ENCODE data around the gene ZNF433. TPM values are rescaled to one million over a fixed set of nuclear protein-coding genes. Genes with fewer than 3 reads are reported as not detected.
"Not testable (repeated sequence)": the region's sequence is repeated elsewhere in the genome, so short reads cannot be mapped to it uniquely, and the experiment has no call there.

ZNF433 gene
- total RNA-seq, 1 experiment from 2014 or later: not detected

DNA sequence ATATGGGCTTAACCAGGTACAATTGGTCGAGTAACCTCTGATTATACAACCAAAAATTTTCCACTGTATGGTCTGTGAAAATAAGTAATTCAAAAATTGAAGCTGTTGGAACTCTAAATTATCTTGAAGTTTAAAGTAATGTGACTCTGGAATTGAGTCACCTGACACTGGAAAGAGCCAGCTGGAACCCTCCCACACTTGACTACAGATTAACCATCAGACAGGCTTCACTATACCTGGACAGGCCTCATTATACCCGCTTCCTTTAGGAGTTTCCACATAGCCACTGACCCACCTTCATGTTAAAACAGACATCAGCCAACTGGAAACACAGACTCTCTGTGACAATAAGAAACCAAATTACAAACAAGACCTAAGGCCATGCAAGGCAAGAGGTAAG, 1.3 kb downstream of the ZNF433 start:
- H3K4me3 ChIP-seq (ENCODE audit: insufficient read depth, low read depth, low read length): no peak overlapping the region
- no peak for DNase-seq
- peaks cover 4% of the 10 kb centered on the region; the same call in 1 of the 2 replicates for H3K27me3 ChIP-seq (ENCODE audit: control insufficient read depth, insufficient read depth, low read length)
- no peaks in the 10 kb centered on the region for H3K36me3 ChIP-seq (replicated peaks; ENCODE audit: control insufficient read depth, insufficient read depth, low read length)

GRCh38 chr19:12015753-12016116, 19.7 kb downstream of the ZNF433 start:
- DNase-seq: no peak
- H3K27me3 ChIP-seq (ENCODE audit: control insufficient read depth, insufficient read depth, low read length): no peaks in the 10 kb centered on the region
- H3K36me3 ChIP-seq (replicated peaks; ENCODE audit: control insufficient read depth, insufficient read depth, low read length): peaks cover 25% of the 10 kb centered on the region
- no peak overlapping the region for H3K4me3 ChIP-seq (ENCODE audit: insufficient read depth, low read depth, low read length)

GRCh38 chr19:12015015-12015752, 20.3 kb downstream of the ZNF433 start:
- no peaks in the 10 kb centered on the region for H3K27me3 ChIP-seq (ENCODE audit: control insufficient read depth, insufficient read depth, low read length)
- peaks cover 25% of the 10 kb centered on the region for H3K36me3 ChIP-seq (replicated peaks; ENCODE audit: control insufficient read depth, insufficient read depth, low read length)
- H3K4me3 ChIP-seq (ENCODE audit: insufficient read depth, low read depth, low read length): no peak overlapping the region
- no peak for DNase-seq

DNA sequence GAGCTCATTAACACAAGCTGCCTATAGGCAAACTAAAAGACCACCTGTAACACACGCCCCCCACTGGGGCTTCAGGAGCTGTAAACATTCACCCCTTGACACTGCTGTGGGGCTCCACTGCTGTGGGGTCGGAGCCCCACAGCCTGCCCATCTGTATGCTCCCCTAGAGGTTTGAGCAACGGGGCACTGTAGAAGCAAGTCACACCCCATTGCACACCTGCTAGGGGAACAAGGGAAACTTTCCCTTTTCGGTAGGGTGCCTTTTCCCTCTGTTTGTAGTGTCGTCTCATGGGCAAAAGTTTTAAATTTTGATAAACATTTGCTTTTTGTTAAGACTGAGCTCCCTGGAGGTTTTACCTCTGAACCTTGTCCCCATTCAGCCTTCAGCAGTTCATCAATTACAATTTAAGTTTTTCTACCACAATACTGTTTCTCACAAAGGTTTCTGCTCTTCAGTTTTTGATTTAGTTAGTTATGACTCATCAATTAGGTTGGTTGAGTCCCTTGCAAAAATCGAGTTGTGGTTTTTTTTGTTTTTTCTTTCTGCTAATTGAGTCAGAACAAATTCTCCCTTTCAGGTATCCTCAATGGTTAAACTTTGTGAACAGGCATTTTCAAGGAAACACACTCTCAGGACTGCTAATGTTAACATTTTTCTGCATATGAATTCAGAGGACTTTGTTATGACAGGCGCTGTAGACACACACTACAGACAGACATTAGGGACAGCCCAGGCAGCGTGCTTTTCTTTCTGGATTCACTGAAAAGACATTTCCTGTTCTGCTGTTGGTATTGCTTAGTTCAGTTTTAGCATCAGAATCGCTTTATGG, 35.1 kb downstream of the ZNF433 start:
- H3K4me3 ChIP-seq (ENCODE audit: insufficient read depth, low read depth, low read length): no peak overlapping the region
- H3K36me3 ChIP-seq (replicated peaks; ENCODE audit: control insufficient read depth, insufficient read depth, low read length): peaks cover 3% of the 10 kb centered on the region
- DNase-seq: no peak
- no peaks in the 10 kb centered on the region for H3K27me3 ChIP-seq (ENCODE audit: control insufficient read depth, insufficient read depth, low read length)

DNA sequence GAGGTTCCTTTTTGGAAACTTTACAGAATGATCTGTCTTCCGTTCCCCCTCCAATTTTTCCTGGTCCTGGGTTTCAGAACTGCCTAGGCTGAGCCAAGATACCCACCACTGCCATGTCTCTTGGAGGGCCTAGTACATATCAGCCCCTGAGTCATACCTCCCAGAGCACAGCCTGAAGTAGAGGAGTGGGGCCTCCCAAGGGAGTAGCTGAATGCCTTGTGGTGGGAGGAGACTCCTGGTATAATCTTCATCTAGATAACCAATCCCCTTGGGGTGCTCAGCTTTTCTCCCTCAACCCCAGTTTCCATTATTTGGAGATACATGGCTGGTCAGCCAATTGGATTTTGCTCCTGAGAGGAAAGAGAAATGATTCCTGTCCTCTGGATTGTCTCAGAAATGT, 40.3 kb downstream of the ZNF433 start:
- H3K36me3 ChIP-seq (replicated peaks; ENCODE audit: control insufficient read depth, insufficient read depth, low read length): peaks cover 2% of the 10 kb centered on the region; the same call in 1 of the 2 replicates
- DNase-seq: peak; percentile 49
- H3K4me3 ChIP-seq (ENCODE audit: insufficient read depth, low read depth, low read length): no peak overlapping the region
- no peaks in the 10 kb centered on the region for H3K27me3 ChIP-seq (ENCODE audit: control insufficient read depth, insufficient read depth, low read length)

DNA sequence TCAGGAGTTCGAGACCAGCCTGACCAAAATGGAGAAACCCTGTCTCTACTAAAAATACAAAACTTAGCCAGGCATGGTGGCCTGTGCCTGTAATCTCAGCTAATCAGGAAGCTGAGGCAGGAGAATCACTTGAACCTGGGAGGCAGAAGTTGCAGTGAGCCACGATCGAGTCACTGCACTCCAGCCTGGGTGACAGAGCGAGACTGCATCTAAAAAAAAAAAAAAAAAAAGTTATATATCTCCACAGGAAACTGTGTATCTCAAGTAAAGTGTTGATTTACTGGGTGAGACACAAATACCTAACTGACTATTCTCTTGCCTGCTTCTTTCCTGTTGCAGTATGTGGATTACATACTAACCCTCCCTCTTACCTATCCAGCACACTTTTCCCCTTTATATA, 43.6 kb downstream of the ZNF433 start:
- DNase-seq; H3K4me3 ChIP-seq (ENCODE audit: insufficient read depth, low read depth, low read length); H3K36me3 ChIP-seq (replicated peaks; ENCODE audit: control insufficient read depth, insufficient read depth, low read length); H3K27me3 ChIP-seq (ENCODE audit: control insufficient read depth, insufficient read depth, low read length): not testable (repeated sequence)

DNA sequence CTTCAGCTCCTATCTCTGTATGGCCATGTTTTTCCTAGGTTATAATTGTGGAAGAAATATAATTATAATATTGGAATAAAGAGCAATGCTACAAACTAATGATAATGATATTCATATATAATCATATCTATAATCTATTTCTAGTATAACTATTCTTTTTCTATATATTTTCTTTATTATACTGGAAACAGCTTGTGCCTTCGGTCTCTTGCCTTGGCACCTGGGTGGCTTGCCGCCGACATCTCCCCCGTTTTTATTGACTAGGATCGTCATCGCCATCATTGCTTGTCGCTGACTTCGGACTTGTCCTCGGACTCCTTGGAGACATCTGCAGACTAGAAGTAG, 46.4 kb downstream of the ZNF433 start:
- no peak overlapping the region for H3K4me3 ChIP-seq (ENCODE audit: insufficient read depth, low read depth, low read length)
- peaks cover 2% of the 10 kb centered on the region for H3K36me3 ChIP-seq (replicated peaks; ENCODE audit: control insufficient read depth, insufficient read depth, low read length)
- DNase-seq: no peak
- H3K27me3 ChIP-seq (ENCODE audit: control insufficient read depth, insufficient read depth, low read length): no peaks in the 10 kb centered on the region

DNA sequence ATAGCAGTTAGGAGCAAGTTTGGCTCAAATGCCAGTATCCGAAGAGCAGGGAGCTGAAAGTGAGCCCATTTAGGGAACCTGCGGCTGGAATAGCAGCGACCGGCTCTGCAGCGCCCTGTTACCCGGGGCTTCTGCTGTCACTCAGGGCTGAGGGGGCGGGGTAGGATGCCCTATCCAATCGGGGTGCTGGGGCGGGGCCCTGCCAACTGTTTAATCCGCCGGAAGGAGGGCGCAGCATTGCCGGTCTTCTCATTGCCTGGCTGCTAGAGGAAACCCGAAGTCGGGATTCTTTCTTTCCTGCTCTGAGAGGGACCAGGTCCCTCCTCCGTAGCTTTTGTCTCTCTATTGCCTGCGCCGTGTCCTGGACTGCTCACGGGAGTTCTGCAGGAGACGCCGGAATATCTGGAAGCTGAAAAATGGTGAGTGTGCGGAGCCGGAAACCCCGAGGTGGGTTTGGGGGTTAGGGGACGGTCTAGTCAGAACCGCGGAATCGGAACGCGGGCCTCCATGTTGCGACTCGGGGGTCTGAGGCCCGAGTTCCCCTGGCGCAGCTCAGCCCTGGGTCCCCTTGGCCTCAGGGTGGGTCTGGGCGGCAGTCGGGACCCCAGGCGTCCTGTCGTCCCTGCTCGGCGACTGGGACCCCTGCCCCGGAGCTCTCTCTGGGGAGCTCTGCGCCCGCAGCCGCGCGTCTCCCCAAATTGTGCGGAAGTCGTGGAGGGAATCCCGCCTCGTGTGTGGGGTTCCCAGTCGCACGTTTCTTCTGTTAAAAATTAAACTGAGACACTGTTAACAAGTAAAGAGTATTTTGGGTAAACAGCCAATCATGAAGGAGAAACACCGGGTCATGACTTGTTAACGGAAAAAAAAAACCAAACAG, 47.8 kb downstream of the ZNF433 start:
- H3K4me3 ChIP-seq (ENCODE audit: insufficient read depth, low read depth, low read length): peak overlapping the region; percentile 69
- DNase-seq: peak; percentile 94
- H3K27me3 ChIP-seq (ENCODE audit: control insufficient read depth, insufficient read depth, low read length): no peaks in the 10 kb centered on the region
- H3K36me3 ChIP-seq (replicated peaks; ENCODE audit: control insufficient read depth, insufficient read depth, low read length): peaks cover 2% of the 10 kb centered on the region

- Histone ChIP-seq H3K4me3 (ENCODE audit: insufficient read depth, low read depth, low read length) (no peak overlapping the region), H3K27me3 (ENCODE audit: control insufficient read depth, insufficient read depth, low read length) (no peaks in the 10 kb centered on the region), H3K36me3 (replicated peaks; ENCODE audit: control insufficient read depth, insufficient read depth, low read length) (peaks cover 2% of the 10 kb centered on the region)
- DNase-seq: no peak
These were observed 48.7 kb downstream of the ZNF433 start for GRCh38 chr19:11986754-11987153.

- peaks cover 2% of the 10 kb centered on the region for H3K36me3 ChIP-seq (replicated peaks; ENCODE audit: control insufficient read depth, insufficient read depth, low read length)
- peak; percentile 82 for DNase-seq
- no peaks in the 10 kb centered on the region for H3K27me3 ChIP-seq (ENCODE audit: control insufficient read depth, insufficient read depth, low read length)
- H3K4me3 ChIP-seq (ENCODE audit: insufficient read depth, low read depth, low read length): no peak overlapping the region
These were observed 50.5 kb downstream of the ZNF433 start for GRCh38 chr19:11984986-11985385.

GRCh38 chr19:11982526-11982925, 53.0 kb downstream of the ZNF433 start:
- no peaks in the 10 kb centered on the region for H3K27me3 ChIP-seq (ENCODE audit: control insufficient read depth, insufficient read depth, low read length)
- no peaks in the 10 kb centered on the region for H3K36me3 ChIP-seq (replicated peaks; ENCODE audit: control insufficient read depth, insufficient read depth, low read length)
- H3K4me3 ChIP-seq (ENCODE audit: insufficient read depth, low read depth, low read length): no peak overlapping the region
- no peak for DNase-seq

DNA sequence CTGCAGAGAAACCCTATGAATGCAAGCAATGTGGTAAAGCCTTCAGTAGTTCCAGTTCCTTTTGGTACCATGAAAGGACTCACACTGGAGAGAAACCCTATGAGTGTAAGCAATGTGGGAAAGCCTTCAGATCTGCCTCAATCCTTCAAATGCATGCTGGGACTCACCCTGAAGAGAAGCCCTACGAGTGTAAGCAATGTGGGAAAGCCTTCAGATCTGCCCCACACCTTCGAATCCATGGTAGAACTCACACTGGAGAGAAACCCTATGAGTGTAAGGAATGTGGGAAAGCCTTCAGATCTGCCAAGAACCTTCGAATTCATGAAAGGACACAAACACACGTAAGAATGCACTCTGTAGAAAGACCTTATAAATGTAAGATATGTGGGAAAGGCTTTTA, 56.0 kb downstream of the ZNF433 start:
- DNase-seq: no peak
- Histone ChIP-seq H3K27me3 (ENCODE audit: control insufficient read depth, insufficient read depth, low read length) (no peaks in the 10 kb centered on the region), H3K4me3 (ENCODE audit: insufficient read depth, low read depth, low read length) (no peak overlapping the region)

DNA sequence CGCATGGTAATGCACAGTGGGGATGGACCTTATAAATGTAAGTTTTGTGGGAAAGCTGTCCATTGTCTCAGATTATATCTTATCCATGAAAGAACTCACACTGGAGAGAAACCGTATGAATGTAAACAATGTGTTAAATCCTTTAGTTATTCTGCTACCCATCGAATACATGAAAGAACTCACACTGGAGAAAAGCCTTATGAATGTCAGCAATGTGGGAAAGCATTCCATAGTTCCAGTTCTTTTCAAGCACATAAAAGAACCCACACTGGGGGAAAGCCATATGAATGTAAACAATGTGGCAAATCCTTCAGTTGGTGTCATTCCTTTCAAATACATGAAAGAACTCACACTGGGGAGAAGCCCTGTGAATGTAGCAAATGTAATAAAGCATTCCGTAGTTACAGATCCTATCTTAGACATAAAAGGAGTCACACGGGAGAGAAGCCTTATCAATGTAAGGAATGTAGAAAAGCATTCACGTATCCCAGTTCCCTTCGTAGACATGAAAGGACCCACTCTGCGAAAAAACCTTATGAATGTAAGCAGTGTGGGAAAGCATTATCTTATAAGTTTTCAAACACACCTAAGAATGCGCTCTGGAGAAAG, 56.9 kb downstream of the ZNF433 start:
- Histone ChIP-seq H3K36me3 (replicated peaks; ENCODE audit: control insufficient read depth, insufficient read depth, low read length) (no peaks in the 10 kb centered on the region), H3K4me3 (ENCODE audit: insufficient read depth, low read depth, low read length) (no peak overlapping the region), H3K27me3 (ENCODE audit: control insufficient read depth, insufficient read depth, low read length) (no peaks in the 10 kb centered on the region)
- DNase-seq: no peak

More for the DNA sequence above, 56.0 kb downstream of the ZNF433 start:
- no peaks in the 10 kb centered on the region for H3K36me3 ChIP-seq (replicated peaks; ENCODE audit: control insufficient read depth, insufficient read depth, low read length)

Data from H7 (cell line).